ENCODE data around the gene MRLN. TPM values are rescaled to one million over a fixed set of nuclear protein-coding genes. Genes with fewer than 3 reads are reported as not detected.
"Not testable (repeated sequence)": the region's sequence is repeated elsewhere in the genome, so short reads cannot be mapped to it uniquely, and the experiment has no call there.

MRLN gene
- not detected in 2 replicates for total RNA-seq
- long read RNA-seq = 0 reads

GRCh38 chr10:59753267-59753666, at the start of gene MRLN:
TSS of gene MRLN (minus strand) at chr10:59753455.
- H3K27me3 Mint-ChIP-seq (ENCODE audit: low read depth) = peaks cover 6% of the 10 kb centered on the region
- no peaks in the 10 kb centered on the region for H3K9me3 Mint-ChIP-seq
- DNase-seq (ENCODE audit: low read depth, low spot score) = no peak
- no peak within 1 kb of the TSS for H3K4me3 Mint-ChIP-seq
- H3K4me1 Mint-ChIP-seq = no peaks in the 10 kb centered on the region
- no peaks in the 10 kb centered on the region for H3K36me3 Mint-ChIP-seq (ENCODE audit: low read depth)
- no peak for TF ChIP-seq CTCF (conservative IDR thresholded peaks at IDR 0.05)
- H3K27ac Mint-ChIP-seq (ENCODE audit: unreplicated experiment) = no peak within 1 kb of the TSS

GRCh38 chr10:59801171-59801570, 47.9 kb upstream of the MRLN start:
- Mint-ChIP-seq H3K9me3 (no peaks in the 10 kb centered on the region), H3K36me3 (ENCODE audit: low read depth) (peaks cover 31% of the 10 kb centered on the region), H3K4me1 (peaks cover 18% of the 10 kb centered on the region), H3K4me3 (no peak overlapping the region), H3K27me3 (ENCODE audit: low read depth) (no peaks in the 10 kb centered on the region), H3K27ac (ENCODE audit: unreplicated experiment) (no peak overlapping the region)
- TF ChIP-seq CTCF (conservative IDR thresholded peaks at IDR 0.05) = no peak
- DNase-seq (ENCODE audit: low read depth, low spot score) = no peak

- no peak for DNase-seq (ENCODE audit: low read depth, low spot score)
- Mint-ChIP-seq H3K27me3 (ENCODE audit: low read depth) (no peaks in the 10 kb centered on the region), H3K9me3 (peaks cover 3% of the 10 kb centered on the region), H3K36me3 (ENCODE audit: low read depth) (peaks cover 39% of the 10 kb centered on the region), H3K4me1 (peaks cover 17% of the 10 kb centered on the region), H3K27ac (ENCODE audit: unreplicated experiment) (no peak overlapping the region), H3K4me3 (no peak overlapping the region)
- TF ChIP-seq CTCF (conservative IDR thresholded peaks at IDR 0.05) = no peak
Observed at GRCh38 chr10:59799421-59799820, 46.2 kb upstream of the MRLN start.

- no peak overlapping the region for H3K4me3 Mint-ChIP-seq
- H3K27me3 Mint-ChIP-seq (ENCODE audit: low read depth) = no peaks in the 10 kb centered on the region
- H3K36me3 Mint-ChIP-seq (ENCODE audit: low read depth) = peaks cover 45% of the 10 kb centered on the region
- no peak for DNase-seq (ENCODE audit: low read depth, low spot score)
- H3K4me1 Mint-ChIP-seq = peaks cover 5% of the 10 kb centered on the region
- H3K9me3 Mint-ChIP-seq = peaks cover 3% of the 10 kb centered on the region
- no peak overlapping the region for H3K27ac Mint-ChIP-seq (ENCODE audit: unreplicated experiment)
- TF ChIP-seq CTCF (conservative IDR thresholded peaks at IDR 0.05) = no peak
Observed at GRCh38 chr10:59793919-59794318, 40.7 kb upstream of the MRLN start.

- no peak for DNase-seq (ENCODE audit: low read depth, low spot score)
- peaks cover 5% of the 10 kb centered on the region for H3K4me1 Mint-ChIP-seq
- peaks cover 3% of the 10 kb centered on the region for H3K9me3 Mint-ChIP-seq
- no peak overlapping the region for H3K4me3 Mint-ChIP-seq
- TF ChIP-seq CTCF (conservative IDR thresholded peaks at IDR 0.05) = no peak
- H3K27ac Mint-ChIP-seq (ENCODE audit: unreplicated experiment) = peak overlapping the region; percentile 67
- no peaks in the 10 kb centered on the region for H3K27me3 Mint-ChIP-seq (ENCODE audit: low read depth)
- H3K36me3 Mint-ChIP-seq (ENCODE audit: low read depth) = peaks cover 40% of the 10 kb centered on the region
Observed at GRCh38 chr10:59792812-59793211, 39.6 kb upstream of the MRLN start.

GRCh38 chr10:59791601-59792000, 38.3 kb upstream of the MRLN start:
- Mint-ChIP-seq H3K27ac (ENCODE audit: unreplicated experiment) (no peak overlapping the region), H3K36me3 (ENCODE audit: low read depth) (peaks cover 30% of the 10 kb centered on the region), H3K9me3 (peaks cover 3% of the 10 kb centered on the region), H3K4me3 (no peak overlapping the region), H3K4me1 (peaks cover 5% of the 10 kb centered on the region), H3K27me3 (ENCODE audit: low read depth) (no peaks in the 10 kb centered on the region)
- no peak for DNase-seq (ENCODE audit: low read depth, low spot score)
- TF ChIP-seq CTCF (conservative IDR thresholded peaks at IDR 0.05) = no peak

- not testable (repeated sequence) for H3K4me3 Mint-ChIP-seq; DNase-seq (ENCODE audit: low read depth, low spot score); H3K27ac Mint-ChIP-seq (ENCODE audit: unreplicated experiment); H3K27me3 Mint-ChIP-seq (ENCODE audit: low read depth); H3K9me3 Mint-ChIP-seq; H3K4me1 Mint-ChIP-seq
- H3K36me3 Mint-ChIP-seq (ENCODE audit: low read depth) = peaks cover 22% of the 10 kb centered on the region
Observed at GRCh38 chr10:59790080-59790479, 36.8 kb upstream of the MRLN start.

GRCh38 chr10:59788914-59789313, 35.7 kb upstream of the MRLN start:
- H3K4me3 Mint-ChIP-seq; H3K9me3 Mint-ChIP-seq; DNase-seq (ENCODE audit: low read depth, low spot score); H3K4me1 Mint-ChIP-seq; H3K27me3 Mint-ChIP-seq (ENCODE audit: low read depth); H3K27ac Mint-ChIP-seq (ENCODE audit: unreplicated experiment): not testable (repeated sequence)
- H3K36me3 Mint-ChIP-seq (ENCODE audit: low read depth) = peaks cover 11% of the 10 kb centered on the region

Data from neural crest cell (in vitro differentiated cells).